ENCODE results near the gene DLEU7.

DLEU7 gene

DNA sequence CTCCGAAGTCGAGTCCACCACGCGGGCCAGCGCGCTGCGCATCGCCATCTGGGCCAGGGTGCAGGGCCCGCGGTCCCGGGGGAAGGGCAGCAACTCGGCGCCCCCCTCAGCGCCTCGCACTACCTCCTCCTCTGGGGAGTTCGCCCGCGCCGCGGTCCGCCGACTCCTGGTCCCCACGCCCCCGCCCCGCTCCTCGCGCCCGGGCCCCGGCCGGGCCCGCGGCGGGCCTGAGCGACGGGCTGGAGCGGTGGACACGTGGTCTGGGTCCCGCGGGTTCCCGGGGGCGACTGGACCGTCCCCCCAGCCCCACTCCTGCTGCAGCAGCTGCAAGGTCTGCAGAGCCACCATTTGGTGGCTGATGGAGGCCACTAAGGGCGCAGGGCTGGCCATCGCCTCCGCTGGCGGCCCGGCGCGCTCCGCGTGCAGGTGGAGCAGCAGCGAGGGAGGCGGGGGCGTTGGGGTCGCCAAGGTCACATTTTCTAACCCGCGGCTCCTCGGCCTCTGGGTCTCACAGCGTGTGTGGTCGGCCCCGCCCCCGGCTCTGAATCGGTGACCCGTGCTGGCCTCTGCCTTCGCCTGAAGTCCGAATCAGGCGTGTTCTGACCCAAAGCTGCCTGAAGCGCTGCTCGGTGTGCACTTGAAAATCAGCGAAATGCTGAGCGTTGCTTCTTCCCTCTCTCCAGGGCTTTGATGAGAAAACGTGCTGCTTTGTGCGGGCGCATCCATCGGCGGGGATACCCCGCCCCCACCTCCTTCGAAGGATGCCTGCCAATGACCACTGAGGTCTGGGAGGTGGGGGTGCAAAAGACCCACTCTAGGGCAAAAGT is at the start of gene DLEU7:
Gene DLEU7 (minus strand): TSS at position 436 of the 827 bp plus-strand sequence. CDS start 46 bp downstream, at position 390.
- peak within 1 kb of the TSS in 1 of 2 donors; percentile 9 for H3K4me3 ChIP-seq (replicated peaks in 1 of 2; ENCODE audit: low read depth in 2 of 2, low read length in 2 of 2)
- TF ChIP-seq, protein P1, sequence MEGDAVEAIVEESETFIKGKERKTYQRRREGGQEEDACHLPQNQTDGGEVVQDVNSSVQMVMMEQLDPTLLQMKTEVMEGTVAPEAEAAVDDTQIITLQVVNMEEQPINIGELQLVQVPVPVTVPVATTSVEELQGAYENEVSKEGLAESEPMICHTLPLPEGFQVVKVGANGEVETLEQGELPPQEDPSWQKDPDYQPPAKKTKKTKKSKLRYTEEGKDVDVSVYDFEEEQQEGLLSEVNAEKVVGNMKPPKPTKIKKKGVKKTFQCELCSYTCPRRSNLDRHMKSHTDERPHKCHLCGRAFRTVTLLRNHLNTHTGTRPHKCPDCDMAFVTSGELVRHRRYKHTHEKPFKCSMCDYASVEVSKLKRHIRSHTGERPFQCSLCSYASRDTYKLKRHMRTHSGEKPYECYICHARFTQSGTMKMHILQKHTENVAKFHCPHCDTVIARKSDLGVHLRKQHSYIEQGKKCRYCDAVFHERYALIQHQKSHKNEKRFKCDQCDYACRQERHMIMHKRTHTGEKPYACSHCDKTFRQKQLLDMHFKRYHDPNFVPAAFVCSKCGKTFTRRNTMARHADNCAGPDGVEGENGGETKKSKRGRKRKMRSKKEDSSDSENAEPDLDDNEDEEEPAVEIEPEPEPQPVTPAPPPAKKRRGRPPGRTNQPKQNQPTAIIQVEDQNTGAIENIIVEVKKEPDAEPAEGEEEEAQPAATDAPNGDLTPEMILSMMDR (IDR thresholded peaks at IDR 0.05; ENCODE audit: low read depth, low read length), result no peak
- no peak for DNase-seq (ENCODE audit: low read depth in 2 of 2)

DNA sequence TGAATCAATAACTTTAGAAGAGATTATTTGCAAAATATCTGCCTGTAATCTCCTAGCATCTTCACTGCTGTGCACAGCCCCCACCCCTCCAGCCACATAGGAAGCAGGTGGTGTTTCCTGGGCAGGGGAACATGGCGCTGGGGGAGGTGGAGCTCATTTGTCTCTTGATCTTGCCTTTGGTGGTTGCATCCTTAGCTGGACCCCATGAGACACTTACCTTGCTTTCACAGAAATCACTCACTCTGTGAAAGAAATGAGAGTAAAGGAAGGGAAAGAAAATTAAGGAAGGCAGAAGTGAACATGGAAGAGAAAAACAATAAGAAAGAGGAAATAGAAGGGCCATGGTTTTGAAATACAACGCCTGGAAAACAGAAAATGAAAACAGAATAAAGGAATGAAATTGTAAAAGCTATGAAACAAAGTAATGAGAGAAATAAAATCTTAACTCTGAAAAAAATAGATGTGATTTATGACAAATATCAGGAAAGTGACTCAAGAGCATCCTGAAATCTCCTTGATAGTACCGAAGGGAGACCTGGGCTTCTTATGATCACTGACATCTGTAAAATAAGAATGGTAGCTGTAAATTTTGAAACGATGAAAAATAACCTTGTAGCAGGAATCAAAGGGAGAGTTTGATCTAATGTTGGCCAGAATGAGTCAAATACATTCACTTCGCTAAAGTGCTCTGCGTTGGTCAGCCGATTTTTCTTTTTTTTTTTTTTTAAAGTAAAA is 48.9 kb upstream of the DLEU7 start:
- no peak overlapping the region for H3K4me3 ChIP-seq (replicated peaks in 1 of 2; ENCODE audit: low read depth in 2 of 2, low read length in 2 of 2)
- TF ChIP-seq, protein P1 (IDR thresholded peaks at IDR 0.05; ENCODE audit: low read depth, low read length), result no peak
- no peak for DNase-seq (ENCODE audit: low read depth in 2 of 2)

DNA sequence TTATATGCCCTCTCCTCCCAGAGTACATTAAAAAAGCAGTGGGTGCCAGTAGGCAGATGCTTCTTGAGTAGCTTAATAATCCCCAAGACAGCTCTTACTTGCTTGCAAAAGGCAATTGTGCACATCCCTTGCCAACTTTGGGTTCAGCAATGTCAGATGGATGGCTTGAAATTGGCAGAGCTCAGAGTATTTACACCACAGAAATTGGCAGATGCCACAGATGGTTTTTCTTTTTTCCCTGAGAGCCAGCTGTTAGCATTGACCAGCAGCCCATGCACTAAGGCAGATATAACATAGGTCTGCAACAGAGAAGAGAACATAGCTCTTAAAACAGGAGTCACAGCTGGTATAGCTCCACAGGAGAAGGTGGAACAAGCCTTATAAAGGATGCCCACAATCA is 47.7 kb upstream of the DLEU7 start:
- H3K4me3 ChIP-seq (replicated peaks in 1 of 2; ENCODE audit: low read depth in 2 of 2, low read length in 2 of 2), result no peak overlapping the region

DNA sequence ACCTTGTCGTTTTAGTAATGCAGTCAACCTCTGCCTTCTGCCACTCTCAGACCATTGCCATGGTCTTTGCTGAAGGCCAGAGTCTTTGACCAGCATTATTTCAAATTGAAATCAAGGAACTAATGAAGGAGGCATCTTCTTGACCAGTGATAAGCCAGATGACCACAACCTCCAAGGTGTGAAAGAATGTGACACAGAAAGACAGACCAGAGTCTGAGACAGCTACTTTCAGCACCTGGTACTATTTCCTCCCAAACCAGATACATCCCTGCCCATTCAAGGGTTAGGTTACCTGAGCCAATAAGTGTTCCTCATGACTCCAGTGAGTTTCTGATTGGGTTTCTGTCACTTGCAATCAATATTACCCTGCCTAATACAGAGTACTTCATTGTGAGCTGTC is 45.8 kb upstream of the DLEU7 start:
- TF ChIP-seq, protein P1 (IDR thresholded peaks at IDR 0.05; ENCODE audit: low read depth, low read length), result no peak
- H3K4me3 ChIP-seq (replicated peaks in 1 of 2; ENCODE audit: low read depth in 2 of 2, low read length in 2 of 2), result no peak overlapping the region
- no peak for DNase-seq (ENCODE audit: low read depth in 2 of 2)

More for the DNA sequence above, 47.7 kb upstream of the DLEU7 start:
- no peak for DNase-seq (ENCODE audit: low read depth in 2 of 2)
- TF ChIP-seq, protein P1 (IDR thresholded peaks at IDR 0.05; ENCODE audit: low read depth, low read length), result no peak

DNA sequence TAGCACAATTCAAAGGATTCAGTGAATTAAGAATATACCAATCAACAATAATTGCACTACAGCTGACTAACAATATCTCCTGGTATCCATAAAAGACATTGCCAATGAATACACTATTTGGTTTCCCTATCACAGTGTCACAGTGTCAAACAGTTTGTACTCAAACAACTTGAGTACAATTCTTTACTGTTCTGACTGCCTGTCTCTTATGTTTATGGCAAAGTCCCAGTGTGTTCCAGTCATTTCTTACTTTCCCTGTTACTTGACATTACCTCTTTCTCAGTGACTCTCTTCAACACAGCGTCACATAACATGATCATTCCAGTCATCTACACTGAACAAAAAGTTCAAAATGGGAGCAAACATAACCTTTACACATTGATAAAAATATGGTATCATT is 44.9 kb upstream of the DLEU7 start:
- TF ChIP-seq, protein P1 (IDR thresholded peaks at IDR 0.05; ENCODE audit: low read depth, low read length), result no peak
- DNase-seq (ENCODE audit: low read depth in 2 of 2), result no peak
- H3K4me3 ChIP-seq (replicated peaks in 1 of 2; ENCODE audit: low read depth in 2 of 2, low read length in 2 of 2), result no peak overlapping the region

DNA sequence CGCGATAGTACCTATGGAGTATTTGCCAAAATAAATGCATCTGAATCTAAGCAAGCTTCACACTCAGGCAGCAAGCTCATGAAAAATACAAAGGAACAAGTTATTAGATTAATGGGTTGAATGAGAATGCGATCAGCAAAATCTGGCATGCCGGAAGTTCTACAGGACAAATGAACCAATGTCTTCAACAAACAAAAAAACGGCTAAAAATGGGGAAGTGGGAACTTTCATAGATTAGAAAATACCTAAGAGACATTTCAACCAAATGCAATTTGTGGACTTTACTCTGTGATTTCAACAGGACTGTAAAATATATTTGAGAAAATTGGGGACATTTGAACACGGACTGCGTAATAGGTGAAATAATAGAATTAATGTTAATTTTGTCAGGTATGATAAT is 43.7 kb upstream of the DLEU7 start:
- no peak for DNase-seq (ENCODE audit: low read depth in 2 of 2)
- TF ChIP-seq, protein P1 (IDR thresholded peaks at IDR 0.05; ENCODE audit: low read depth, low read length), result no peak
- H3K4me3 ChIP-seq (replicated peaks in 1 of 2; ENCODE audit: low read depth in 2 of 2, low read length in 2 of 2), result no peak overlapping the region
